ENCODE results near the gene SLC2A1. TPM values are rescaled to one million over a fixed set of nuclear protein-coding genes. Genes with fewer than 3 reads are reported as not detected.

Gene SLC2A1
- total RNA-seq, 1 donor from 2014 or later = 1,905 TPM

GRCh38 chr1:42949312-42950115 lies 9.2 kb downstream of the SLC2A1 start:
- H3K27me3 ChIP-seq (ENCODE audit: control insufficient read depth, insufficient read depth, low read length) = no peaks in the 10 kb centered on the region
- no peak for FAIRE-seq
- no peak for TF ChIP-seq CTCF (IDR thresholded peaks at IDR 0.05; ENCODE audit: insufficient read depth, low read length, severe bottlenecking)
- no peak overlapping the region for H3K4me3 ChIP-seq (ENCODE audit: low read depth, low read length)
- H3K36me3 ChIP-seq (ENCODE audit: control insufficient read depth, insufficient read depth, low read length) = peaks cover 42% of the 10 kb centered on the region
- DNase-seq (ENCODE audit: low read depth) = no peak

- peaks cover 39% of the 10 kb centered on the region for H3K36me3 ChIP-seq (ENCODE audit: control insufficient read depth, insufficient read depth, low read length)
- H3K27me3 ChIP-seq (ENCODE audit: control insufficient read depth, insufficient read depth, low read length) = no peaks in the 10 kb centered on the region
- no peak for DNase-seq (ENCODE audit: low read depth)
- no peak for FAIRE-seq
- no peak for TF ChIP-seq CTCF (IDR thresholded peaks at IDR 0.05; ENCODE audit: insufficient read depth, low read length, severe bottlenecking)
- H3K4me3 ChIP-seq (ENCODE audit: low read depth, low read length) = no peak overlapping the region
Observed at GRCh38 chr1:42947965-42948732, 10.5 kb downstream of the SLC2A1 start.

- FAIRE-seq (no peak), DNase-seq (ENCODE audit: low read depth) (no peak)
- TF ChIP-seq CTCF (IDR thresholded peaks at IDR 0.05; ENCODE audit: insufficient read depth, low read length, severe bottlenecking) = no peak
- no peaks in the 10 kb centered on the region for H3K27me3 ChIP-seq (ENCODE audit: control insufficient read depth, insufficient read depth, low read length)
- H3K36me3 ChIP-seq (ENCODE audit: control insufficient read depth, insufficient read depth, low read length) = peaks cover 40% of the 10 kb centered on the region
- no peak overlapping the region for H3K4me3 ChIP-seq (ENCODE audit: low read depth, low read length)
Observed at GRCh38 chr1:42947117-42947516, 11.6 kb downstream of the SLC2A1 start.

GRCh38 chr1:42946120-42946898 lies 12.4 kb downstream of the SLC2A1 start:
- DNase-seq (ENCODE audit: low read depth) (no peak), FAIRE-seq (no peak)
- Histone ChIP-seq H3K27me3 (ENCODE audit: control insufficient read depth, insufficient read depth, low read length) (no peaks in the 10 kb centered on the region), H3K36me3 (ENCODE audit: control insufficient read depth, insufficient read depth, low read length) (peaks cover 40% of the 10 kb centered on the region), H3K4me3 (ENCODE audit: low read depth, low read length) (no peak overlapping the region)
- TF ChIP-seq CTCF (IDR thresholded peaks at IDR 0.05; ENCODE audit: insufficient read depth, low read length, severe bottlenecking) = no peak

- Histone ChIP-seq H3K4me3 (ENCODE audit: low read depth, low read length) (no peak overlapping the region), H3K36me3 (ENCODE audit: control insufficient read depth, insufficient read depth, low read length) (peaks cover 43% of the 10 kb centered on the region), H3K27me3 (ENCODE audit: control insufficient read depth, insufficient read depth, low read length) (no peaks in the 10 kb centered on the region)
- no peak for TF ChIP-seq CTCF (IDR thresholded peaks at IDR 0.05; ENCODE audit: insufficient read depth, low read length, severe bottlenecking)
- FAIRE-seq = no peak
- DNase-seq (ENCODE audit: low read depth) = no peak
Observed at GRCh38 chr1:42945164-42945563, 13.5 kb downstream of the SLC2A1 start.
